Neural cell (in vitro differentiated cells): ENCODE measurements around the gene AQP10. TPM values are rescaled to one million over a fixed set of nuclear protein-coding genes. Genes with fewer than 3 reads are reported as not detected.

Experiments used
- H2AFZ ChIP-seq: fragments of 200-600, 300-800 bp; sonication (generic), shearing (Covaris generic); 2 replicates; pipeline ENCODE4 v1.6.0; 2014; ENCODE audit warnings: low read depth, mild to moderate bottlenecking, antibody characterized with exemption, low read length, moderate library complexity
- H3F3A ChIP-seq: fragments of 200-600 bp; shearing (Covaris generic); 2 replicates; pipeline ENCODE4 v1.6.1; 2016; ENCODE audit warnings: mild to moderate bottlenecking, moderate library complexity, mixed read lengths, antibody characterized with exemption, low read length; ENCODE audit not compliant: insufficient read depth, poor library complexity, severe bottlenecking
- H3K27ac ChIP-seq: fragments of 200-600, 300-800 bp; sonication (generic), shearing (Covaris generic); 2 replicates; pipeline ENCODE4 v1.5.1; 2014; ENCODE audit warnings: mild to moderate bottlenecking, low read length, moderate library complexity
- H3K27me3 ChIP-seq: fragments of 300-800, 200-600 bp; sonication (generic), shearing (Covaris generic); 2 replicates; pipeline ENCODE4 v1.6.0; 2014; ENCODE audit warnings: mild to moderate bottlenecking, low read depth, low read length, moderate library complexity; ENCODE audit not compliant: insufficient read depth
- H3K36me3 ChIP-seq: fragments of 300-800, 200-600 bp; sonication (generic), shearing (Covaris generic); 2 replicates; pipeline ENCODE4 v1.5.1; 2014; ENCODE audit warnings: mild to moderate bottlenecking, antibody characterized with exemption, low read length, moderate library complexity; ENCODE audit not compliant: insufficient read depth
- H3K4me2 ChIP-seq: fragments of 300-800, 200-600 bp; sonication (generic), shearing (Covaris generic); 2 replicates; pipeline ENCODE4 v1.6.0; 2014; ENCODE audit warnings: mild to moderate bottlenecking, low read length
- H3K4me3 ChIP-seq: fragments of 300-800, 200-600 bp; sonication (generic), shearing (Covaris generic); 2 replicates; pipeline ENCODE4 v1.5.1; 2014; ENCODE audit warnings: mild to moderate bottlenecking, low read length, moderate library complexity
- H3K79me2 ChIP-seq: fragments of 200-600 bp; shearing (Covaris generic); replicated peaks from 2 replicates; pipeline ENCODE4 v1.6.0; 2014; ENCODE audit warnings: mild to moderate bottlenecking, low read length, moderate library complexity; ENCODE audit not compliant: insufficient read depth
- H3K9ac ChIP-seq: fragments of 300-800, 200-600 bp; sonication (generic), shearing (Covaris generic); 2 replicates; pipeline ENCODE4 v1.6.1; 2016; ENCODE audit warnings: mild to moderate bottlenecking, low read length, mixed read lengths
- H3K9me2 ChIP-seq: fragments of 200-600 bp; shearing (Covaris generic); 2 replicates; pipeline ENCODE4 v1.6.1; 2016; ENCODE audit warnings: mild to moderate bottlenecking, low read length, mixed read lengths; ENCODE audit not compliant: insufficient read depth
- H3K9me3 ChIP-seq: fragments of 200-600, 300-800 bp; sonication (generic), shearing (Covaris generic); 2 replicates; pipeline ENCODE4 v1.6.1; 2016; ENCODE audit warnings: mild to moderate bottlenecking, mixed run types, low read length, moderate library complexity, mixed read lengths
- H4K20me1 ChIP-seq: fragments of 200-600 bp; shearing (Covaris generic); 2 replicates; pipeline ENCODE4 v1.6.1; 2016; ENCODE audit warnings: mild to moderate bottlenecking, mixed run types; ENCODE audit not compliant: insufficient read depth
- EP300 ChIP-seq: fragments of 450-650 bp; conservative IDR thresholded peaks from 2 replicates; pipeline ENCODE4 v1.6.1; 2014; ENCODE audit warnings: antibody characterized with exemption, mild to moderate bottlenecking, moderate library complexity; ENCODE audit not compliant: poor library complexity, severe bottlenecking
- EZH2 ChIP-seq: fragments of 200-600, 300-800 bp; shearing (Covaris generic), sonication (generic); IDR thresholded peaks from 2 replicates; pipeline ENCODE4 v1.6.1; 2014; ENCODE audit warnings: antibody characterized with exemption, low read length, borderline replicate concordance, mild to moderate bottlenecking; ENCODE audit not compliant: insufficient read depth, poor library complexity, severe bottlenecking
- MXI1 ChIP-seq: fragments of 450-650 bp; conservative IDR thresholded peaks from 2 replicates; pipeline ENCODE4 v1.6.1; 2014; ENCODE audit warnings: antibody characterized with exemption, mild to moderate bottlenecking; ENCODE audit not compliant: poor library complexity, severe bottlenecking
- POLR2AphosphoS5 ChIP-seq: IDR thresholded peaks from 2 replicates; pipeline ENCODE4 v1.6.1; 2012
- RAD21 ChIP-seq: fragments of 450-650 bp; conservative IDR thresholded peaks from 2 replicates; pipeline ENCODE4 v1.6.1; 2014; ENCODE audit warnings: antibody characterized with exemption, mild to moderate bottlenecking, moderate library complexity
- SMC3 ChIP-seq: fragments of 450-650 bp; conservative IDR thresholded peaks from 2 replicates; pipeline ENCODE4 v1.6.1; 2014; ENCODE audit warnings: antibody characterized with exemption, mild to moderate bottlenecking, moderate library complexity; ENCODE audit not compliant: poor library complexity
- TAF1 ChIP-seq: IDR thresholded peaks from 2 replicates; pipeline ENCODE4 v1.6.1; 2012; ENCODE audit warnings: low read depth
- polyA plus RNA-seq: library from polyadenylated mRNA; depleted of rRNA; stranded (reverse); fragments of >200 nt; gene quantifications from 2 replicates; pipeline ENCODE4 v1.2.3, GENCODE V29; 2014
- TF ChIP-seq, protein P1 (sequence below): fragments of 450-650 bp; IDR thresholded peaks from 2 replicates; pipeline ENCODE4 v1.5.1; 2014; ENCODE audit warnings: antibody characterized with exemption, mild to moderate bottlenecking, moderate library complexity; ENCODE audit not compliant: poor library complexity, severe bottlenecking
- TF ChIP-seq, protein P2 (sequence below): IDR thresholded peaks from 2 replicates; pipeline ENCODE4 v1.6.1; 2012; ENCODE audit warnings: borderline replicate concordance

AQP10 gene
- polyA plus RNA-seq, 1 donor from 2014 or later = not detected

DNA sequence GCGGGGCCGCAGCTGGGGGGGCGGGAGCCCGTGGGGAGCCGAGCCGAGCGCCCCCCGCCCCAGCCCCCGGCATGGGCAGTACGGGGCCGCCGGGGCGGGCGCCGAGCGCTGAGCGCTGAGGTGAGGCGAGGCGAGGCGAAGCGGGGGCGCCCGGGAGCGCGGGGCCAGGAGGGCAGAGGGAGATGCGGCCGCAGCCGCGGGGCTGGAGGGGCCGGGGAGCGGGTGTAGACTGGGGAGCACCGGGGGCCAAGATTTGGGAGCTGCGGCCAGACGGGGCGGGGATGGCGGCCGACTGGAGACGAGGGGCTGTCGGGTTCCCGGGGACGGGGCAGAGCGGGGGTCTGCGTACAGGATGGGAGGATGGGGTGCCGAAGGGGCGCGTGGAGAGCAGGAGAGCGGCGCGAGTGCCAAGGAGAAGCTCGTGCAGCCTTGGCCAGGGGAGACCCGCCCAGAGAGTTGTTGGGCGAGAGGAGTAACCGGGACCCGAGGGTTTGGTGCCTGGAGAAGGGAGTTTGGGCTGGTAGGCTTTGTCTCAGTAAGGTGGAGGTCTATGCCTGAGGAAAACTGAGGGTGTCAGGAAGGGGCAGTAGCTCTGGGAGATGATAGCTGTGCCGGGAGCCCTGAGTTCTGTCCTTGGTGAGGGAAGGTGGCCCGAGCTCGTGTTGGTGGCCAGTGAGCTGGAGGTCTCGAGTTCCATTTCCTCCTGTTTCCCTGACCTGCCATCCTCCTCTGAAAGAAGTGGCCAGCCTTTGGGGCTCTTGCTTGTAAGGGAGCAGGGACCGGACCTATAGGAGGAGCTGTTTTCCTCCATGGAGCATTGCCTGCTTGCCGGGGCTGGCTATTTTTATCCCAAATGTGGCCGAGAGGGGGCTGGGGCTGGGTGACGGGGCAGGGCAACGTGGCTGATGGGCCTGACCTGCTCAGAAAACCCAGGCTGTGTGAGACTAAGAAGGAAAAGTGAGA is 5.0 kb downstream of the AQP10 start:
- Histone ChIP-seq H4K20me1 (no peaks in the 10 kb centered on the region), H3K4me2 (peak overlapping the region; percentile 68), H2AFZ (peak overlapping the region; percentile 76), H3K9me2 (no peaks in the 10 kb centered on the region), H3K27me3 (no peaks in the 10 kb centered on the region), H3F3A (no peaks in the 10 kb centered on the region), H3K9me3 (no peaks in the 10 kb centered on the region), H3K79me2 (peaks cover 19% of the 10 kb centered on the region), H3K4me3 (peak overlapping the region; percentile 96), H3K27ac (peak overlapping the region; percentile 94), H3K36me3 (peaks cover 2% of the 10 kb centered on the region), H3K9ac (peak overlapping the region; percentile 98)
- TF ChIP-seq, protein P1, sequence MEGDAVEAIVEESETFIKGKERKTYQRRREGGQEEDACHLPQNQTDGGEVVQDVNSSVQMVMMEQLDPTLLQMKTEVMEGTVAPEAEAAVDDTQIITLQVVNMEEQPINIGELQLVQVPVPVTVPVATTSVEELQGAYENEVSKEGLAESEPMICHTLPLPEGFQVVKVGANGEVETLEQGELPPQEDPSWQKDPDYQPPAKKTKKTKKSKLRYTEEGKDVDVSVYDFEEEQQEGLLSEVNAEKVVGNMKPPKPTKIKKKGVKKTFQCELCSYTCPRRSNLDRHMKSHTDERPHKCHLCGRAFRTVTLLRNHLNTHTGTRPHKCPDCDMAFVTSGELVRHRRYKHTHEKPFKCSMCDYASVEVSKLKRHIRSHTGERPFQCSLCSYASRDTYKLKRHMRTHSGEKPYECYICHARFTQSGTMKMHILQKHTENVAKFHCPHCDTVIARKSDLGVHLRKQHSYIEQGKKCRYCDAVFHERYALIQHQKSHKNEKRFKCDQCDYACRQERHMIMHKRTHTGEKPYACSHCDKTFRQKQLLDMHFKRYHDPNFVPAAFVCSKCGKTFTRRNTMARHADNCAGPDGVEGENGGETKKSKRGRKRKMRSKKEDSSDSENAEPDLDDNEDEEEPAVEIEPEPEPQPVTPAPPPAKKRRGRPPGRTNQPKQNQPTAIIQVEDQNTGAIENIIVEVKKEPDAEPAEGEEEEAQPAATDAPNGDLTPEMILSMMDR = peak; percentile 70
- TF ChIP-seq, protein P2, sequence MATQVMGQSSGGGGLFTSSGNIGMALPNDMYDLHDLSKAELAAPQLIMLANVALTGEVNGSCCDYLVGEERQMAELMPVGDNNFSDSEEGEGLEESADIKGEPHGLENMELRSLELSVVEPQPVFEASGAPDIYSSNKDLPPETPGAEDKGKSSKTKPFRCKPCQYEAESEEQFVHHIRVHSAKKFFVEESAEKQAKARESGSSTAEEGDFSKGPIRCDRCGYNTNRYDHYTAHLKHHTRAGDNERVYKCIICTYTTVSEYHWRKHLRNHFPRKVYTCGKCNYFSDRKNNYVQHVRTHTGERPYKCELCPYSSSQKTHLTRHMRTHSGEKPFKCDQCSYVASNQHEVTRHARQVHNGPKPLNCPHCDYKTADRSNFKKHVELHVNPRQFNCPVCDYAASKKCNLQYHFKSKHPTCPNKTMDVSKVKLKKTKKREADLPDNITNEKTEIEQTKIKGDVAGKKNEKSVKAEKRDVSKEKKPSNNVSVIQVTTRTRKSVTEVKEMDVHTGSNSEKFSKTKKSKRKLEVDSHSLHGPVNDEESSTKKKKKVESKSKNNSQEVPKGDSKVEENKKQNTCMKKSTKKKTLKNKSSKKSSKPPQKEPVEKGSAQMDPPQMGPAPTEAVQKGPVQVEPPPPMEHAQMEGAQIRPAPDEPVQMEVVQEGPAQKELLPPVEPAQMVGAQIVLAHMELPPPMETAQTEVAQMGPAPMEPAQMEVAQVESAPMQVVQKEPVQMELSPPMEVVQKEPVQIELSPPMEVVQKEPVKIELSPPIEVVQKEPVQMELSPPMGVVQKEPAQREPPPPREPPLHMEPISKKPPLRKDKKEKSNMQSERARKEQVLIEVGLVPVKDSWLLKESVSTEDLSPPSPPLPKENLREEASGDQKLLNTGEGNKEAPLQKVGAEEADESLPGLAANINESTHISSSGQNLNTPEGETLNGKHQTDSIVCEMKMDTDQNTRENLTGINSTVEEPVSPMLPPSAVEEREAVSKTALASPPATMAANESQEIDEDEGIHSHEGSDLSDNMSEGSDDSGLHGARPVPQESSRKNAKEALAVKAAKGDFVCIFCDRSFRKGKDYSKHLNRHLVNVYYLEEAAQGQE = peak; percentile 26
- TF ChIP-seq EZH2 (no peak), EP300 (no peak), POLR2AphosphoS5 (peak; percentile 32), RAD21 (no peak), SMC3 (peak; percentile 19), TAF1 (no peak), MXI1 (peak; percentile 56)

DNA sequence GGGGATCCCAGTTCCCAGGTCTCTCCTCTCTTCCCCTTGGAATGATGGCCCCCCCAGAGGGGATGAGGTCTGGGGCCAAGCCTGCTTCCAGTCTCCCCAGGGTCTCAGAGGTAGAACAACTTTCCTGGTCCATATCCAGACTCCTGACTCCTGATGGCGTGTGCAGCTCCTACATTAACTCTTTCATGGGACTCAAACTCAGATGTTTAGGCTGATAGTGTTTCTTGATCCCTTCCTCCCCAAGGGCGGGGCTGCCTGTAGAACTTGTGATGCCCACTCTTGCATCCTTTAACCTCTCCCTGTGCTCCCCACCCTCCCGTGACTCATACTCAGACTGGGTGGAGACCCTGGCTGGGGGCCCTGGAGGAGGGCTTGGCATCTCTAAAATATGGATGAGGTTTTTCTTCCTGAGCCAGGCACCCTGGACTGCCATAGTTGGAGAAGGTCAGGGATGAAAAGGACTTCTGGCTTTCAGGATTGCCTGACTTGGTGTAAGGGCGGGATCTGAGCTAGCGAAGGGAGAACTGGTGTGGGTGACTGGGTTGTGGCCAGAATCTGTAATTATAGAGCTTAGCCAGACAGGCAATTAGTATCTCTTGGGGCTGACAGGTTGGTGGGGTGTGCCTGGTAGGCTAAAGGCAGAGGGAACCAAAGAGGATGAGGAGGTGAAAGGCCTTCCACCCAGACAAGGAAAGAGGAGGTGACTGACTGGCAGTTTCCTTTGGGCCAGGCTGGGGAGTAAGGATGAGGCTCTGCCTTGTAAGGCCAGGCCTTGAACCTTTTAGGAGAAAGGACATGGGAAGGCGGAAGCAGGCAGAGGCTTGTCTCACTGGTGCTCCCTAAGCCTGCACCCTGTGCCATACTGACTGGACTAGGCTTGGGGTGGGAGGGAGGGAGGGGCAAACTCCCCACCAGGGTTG is 5.9 kb downstream of the AQP10 start:
- Histone ChIP-seq H3K27ac (peak overlapping the region; percentile 94), H3K9me2 (no peaks in the 10 kb centered on the region), H3K79me2 (peaks cover 19% of the 10 kb centered on the region), H3K9me3 (no peaks in the 10 kb centered on the region), H3K4me3 (peak overlapping the region; percentile 96), H4K20me1 (no peaks in the 10 kb centered on the region), H3K36me3 (peaks cover 5% of the 10 kb centered on the region), H3K4me2 (peak overlapping the region; percentile 68), H3F3A (no peaks in the 10 kb centered on the region), H3K27me3 (no peaks in the 10 kb centered on the region), H3K9ac (peak overlapping the region; percentile 98), H2AFZ (no peak overlapping the region)
- TF ChIP-seq, protein P1 = peak; percentile 40
- TF ChIP-seq RAD21 = no peak
- TF ChIP-seq, protein P2 = no peak
